Globus pallidus (tissue), 1 donor: ENCODE results near the gene VPS26B.
A peak's percentile ranks its signal among the peaks of the same experiment; 100 is the strongest.

Experiments used
- DNase-seq: peaks from one replicate; pipeline ENCODE4 v3.0.0-alpha.2; 2015; ENCODE audit warnings: low spot score

VPS26B gene

GRCh38 chr11:134257101-134257500 lies 32.6 kb downstream of the VPS26B start:
- DNase-seq, result no peak

DNA sequence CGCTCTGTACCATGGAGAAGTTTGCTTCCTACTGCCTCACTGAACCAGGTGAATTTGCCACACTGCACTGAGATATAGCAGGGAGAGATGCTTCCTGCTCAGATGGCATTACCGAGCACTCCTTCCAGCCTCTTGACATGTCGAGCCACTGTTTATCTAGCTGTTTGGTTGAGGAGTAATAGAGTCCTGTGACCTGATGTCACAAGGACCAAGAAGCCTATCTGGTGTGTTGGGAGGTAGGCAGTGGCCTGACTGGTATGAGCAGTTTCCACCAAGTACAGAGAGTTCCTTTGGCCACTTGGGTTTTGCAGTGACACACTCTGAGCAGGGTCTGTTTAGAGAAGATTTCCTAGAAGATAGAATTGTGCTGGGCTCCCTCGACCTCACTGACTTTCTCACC lies 34.1 kb downstream of the VPS26B start:
- DNase-seq, result no peak

- DNase-seq, result no peak
Observed at GRCh38 chr11:134260503-134260902, 36.0 kb downstream of the VPS26B start.

DNA sequence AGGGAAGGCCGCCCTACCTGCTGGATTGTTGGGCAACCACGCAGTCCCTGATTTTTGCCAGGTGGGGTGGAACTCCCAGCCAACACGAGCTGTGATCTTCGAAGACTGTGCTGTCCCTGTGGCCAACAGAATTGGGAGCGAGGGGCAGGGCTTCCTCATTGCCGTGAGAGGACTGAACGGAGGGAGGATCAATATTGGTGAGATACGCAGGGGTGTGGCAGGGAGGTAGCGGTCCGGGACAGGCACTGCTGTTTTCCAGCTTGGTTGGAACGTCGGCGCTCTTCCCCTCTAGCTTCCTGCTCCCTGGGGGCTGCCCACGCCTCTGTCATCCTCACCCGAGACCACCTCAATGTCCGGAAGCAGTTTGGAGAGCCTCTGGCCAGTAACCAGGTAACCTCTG lies 36.5 kb downstream of the VPS26B start:
- no peak for DNase-seq

DNA sequence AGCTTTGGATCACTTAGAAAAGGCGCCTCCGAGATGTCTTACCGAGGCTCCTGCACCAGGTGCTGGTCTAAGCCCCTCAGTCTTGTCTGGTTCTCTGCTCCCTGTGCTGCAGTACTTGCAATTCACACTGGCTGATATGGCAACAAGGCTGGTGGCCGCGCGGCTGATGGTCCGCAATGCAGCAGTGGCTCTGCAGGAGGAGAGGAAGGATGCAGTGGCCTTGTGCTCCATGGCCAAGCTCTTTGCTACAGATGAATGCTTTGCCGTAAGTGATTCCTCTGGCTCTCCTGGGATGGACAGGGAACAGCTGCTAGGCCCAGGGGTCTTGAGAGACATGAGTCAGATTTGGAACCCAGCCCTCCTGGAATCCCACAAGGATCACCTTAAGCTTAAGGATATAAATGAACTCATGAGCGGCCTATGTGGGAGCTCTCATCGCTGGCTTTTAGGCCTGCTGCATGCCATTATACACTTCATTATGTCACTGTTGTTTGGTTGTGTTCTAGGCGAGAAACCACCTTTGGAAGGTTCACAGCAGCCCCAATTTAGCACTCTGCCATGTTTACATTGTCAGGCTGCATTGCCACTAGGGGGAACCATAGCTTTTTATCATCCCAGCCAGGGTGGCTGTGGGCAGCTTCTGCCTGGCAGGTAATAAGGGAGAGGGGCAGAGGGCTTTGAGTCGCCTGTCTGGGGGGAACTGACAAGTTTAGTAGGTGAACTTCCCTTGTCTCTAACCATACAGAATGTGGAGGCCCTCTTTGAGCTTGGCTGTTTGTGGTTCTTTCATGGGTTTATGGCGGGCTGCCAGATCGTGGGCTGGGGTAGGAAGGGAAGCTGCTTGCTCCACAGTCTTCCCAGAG lies 37.4 kb downstream of the VPS26B start:
- no peak for DNase-seq

- no peak for DNase-seq
Observed at GRCh38 chr11:134264966-134265764, 40.7 kb downstream of the VPS26B start.

GRCh38 chr11:134266440-134266839 lies 42.0 kb downstream of the VPS26B start:
- DNase-seq, result no peak

DNA sequence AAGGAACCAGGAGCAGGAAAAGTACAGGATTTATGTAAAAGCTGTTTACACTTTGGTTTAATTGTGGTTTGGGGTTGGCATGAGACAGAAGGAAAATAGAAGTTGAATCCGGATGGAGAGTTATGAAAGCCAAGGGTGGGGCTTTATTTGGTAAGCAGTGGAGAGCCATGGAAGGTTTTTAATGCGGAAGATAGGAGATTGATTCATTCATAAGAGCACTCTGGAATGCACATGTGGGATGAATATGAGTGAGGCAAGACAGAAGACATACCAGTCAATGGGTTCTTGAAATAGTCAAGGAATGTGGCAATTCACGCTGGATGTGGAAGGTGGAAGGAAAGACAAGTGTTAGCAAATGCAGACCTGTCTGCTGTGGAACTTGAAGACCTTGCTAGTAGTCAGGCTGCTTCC lies 42.4 kb downstream of the VPS26B start:
- DNase-seq, result no peak

DNA sequence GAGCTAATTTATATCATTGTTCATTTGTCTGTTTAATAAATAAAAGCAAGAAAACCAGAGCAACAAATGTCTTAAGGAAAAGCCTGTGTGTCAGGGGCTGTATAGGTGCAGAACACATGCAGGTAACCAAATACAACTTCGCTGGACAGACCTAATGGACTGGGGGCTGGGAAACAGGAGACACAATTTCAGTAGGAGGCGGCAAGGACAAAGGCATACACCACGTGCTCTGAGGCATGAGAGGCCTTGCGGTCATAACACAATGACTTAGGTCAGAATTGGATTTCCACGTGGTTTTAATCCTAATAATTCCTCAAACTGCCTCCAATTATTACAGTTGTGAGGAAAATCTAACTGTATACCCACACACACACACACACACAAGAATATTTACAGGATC lies 43.0 kb downstream of the VPS26B start:
- DNase-seq, result no peak

DNA sequence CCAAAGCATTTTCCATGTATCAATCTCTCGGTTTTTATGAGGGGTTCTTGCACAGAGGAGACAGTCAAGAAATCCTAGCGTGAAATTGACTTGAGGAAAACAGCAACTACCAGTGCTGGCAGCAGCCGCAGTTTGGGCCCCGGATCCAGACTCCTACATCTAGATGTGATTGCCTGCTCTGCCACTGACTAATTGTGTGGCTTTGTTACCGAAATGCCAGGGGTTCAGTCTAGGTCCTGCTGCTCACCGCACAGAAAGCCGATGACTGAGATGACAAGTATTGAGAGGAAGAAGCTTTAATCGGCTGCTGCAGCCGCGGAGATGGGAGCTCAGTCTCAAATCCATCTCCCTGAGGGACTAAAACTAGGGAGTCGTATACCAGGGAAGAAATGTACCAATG lies 43.5 kb downstream of the VPS26B start:
- no peak for DNase-seq

- DNase-seq, result no peak
Observed at GRCh38 chr11:134270250-134270714, 45.8 kb downstream of the VPS26B start.

DNA sequence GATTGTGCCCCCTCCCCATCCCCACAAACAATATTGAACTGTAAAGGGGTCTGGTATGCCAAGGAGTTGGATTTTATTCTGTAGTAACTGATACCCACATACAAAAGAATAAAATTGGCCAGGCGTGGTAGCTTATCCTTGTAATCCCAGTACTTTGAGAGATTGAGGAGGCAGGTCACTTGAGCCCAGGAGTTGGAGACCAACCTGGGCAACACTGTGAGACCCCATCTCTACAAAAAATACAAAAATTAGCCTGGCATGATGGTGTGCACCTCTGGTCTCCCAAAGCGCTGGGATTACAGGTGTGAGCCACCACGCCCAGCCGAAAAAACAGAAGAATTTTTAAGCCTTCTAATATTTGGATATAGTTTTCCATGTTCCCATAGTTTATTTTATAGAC lies 47.5 kb downstream of the VPS26B start:
- no peak for DNase-seq

DNA sequence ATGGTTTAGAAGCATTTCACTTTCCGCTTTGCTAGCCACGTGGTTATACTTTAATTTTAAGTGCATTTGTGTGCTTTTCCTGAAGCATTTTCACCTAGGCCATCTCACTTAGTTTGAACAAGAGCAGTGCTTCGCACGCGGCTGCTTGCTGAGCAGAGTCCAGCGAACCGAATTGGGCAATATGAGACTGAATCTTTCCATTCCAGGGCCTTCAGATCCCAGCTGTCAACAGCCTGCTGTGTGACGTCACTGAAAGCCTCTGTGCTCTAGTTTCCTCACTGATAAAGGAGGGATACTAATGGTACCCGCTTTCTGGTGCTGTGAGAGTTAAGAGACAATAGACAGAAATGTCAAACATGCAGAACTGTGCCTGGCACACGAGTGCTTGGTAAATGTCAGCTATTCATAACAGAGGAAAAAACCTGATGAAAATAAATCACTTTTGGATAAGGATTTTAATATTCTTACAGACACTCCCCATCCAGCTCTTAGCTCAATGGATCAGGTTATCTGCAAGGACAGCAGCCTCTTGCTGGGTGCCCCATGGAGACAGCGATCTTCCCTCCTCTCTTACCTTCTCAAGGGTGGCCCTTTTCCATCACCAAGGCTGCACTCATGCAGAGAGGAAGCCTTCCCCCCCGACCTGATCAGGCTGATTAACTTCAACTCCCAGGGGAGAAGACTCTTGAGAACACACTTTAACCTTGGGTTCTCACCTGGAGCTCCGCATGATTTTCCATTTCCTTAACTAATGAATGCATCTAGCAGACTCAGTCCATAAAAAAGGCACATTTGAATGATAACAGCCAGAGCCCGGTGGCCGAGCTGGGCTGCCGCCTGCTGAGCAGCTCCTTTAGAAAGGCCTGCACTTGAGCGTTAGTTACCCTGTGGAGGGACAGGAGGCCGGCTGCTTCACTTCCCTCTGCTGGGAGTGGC lies 48.2 kb downstream of the VPS26B start:
- no peak for DNase-seq

GRCh38 chr11:134273317-134273712 lies 48.8 kb downstream of the VPS26B start:
- DNase-seq, result no peak

DNA sequence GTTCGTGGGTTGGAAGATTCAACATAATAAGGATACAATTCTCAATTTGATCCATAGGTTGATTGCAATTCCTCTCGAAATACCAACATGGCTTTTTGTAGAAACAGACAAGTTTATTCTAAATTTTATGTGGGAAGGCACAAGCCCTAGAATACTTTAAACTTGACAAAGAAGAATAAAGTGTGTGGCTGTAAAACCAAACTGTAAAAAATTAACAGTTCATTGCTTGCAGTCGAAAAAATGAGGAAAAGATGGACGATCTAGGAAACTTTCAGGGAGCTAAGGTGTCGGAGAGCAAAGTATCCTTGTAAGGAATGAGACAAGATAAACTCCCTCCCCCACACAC lies 50.7 kb downstream of the VPS26B start:
- no peak for DNase-seq

DNA sequence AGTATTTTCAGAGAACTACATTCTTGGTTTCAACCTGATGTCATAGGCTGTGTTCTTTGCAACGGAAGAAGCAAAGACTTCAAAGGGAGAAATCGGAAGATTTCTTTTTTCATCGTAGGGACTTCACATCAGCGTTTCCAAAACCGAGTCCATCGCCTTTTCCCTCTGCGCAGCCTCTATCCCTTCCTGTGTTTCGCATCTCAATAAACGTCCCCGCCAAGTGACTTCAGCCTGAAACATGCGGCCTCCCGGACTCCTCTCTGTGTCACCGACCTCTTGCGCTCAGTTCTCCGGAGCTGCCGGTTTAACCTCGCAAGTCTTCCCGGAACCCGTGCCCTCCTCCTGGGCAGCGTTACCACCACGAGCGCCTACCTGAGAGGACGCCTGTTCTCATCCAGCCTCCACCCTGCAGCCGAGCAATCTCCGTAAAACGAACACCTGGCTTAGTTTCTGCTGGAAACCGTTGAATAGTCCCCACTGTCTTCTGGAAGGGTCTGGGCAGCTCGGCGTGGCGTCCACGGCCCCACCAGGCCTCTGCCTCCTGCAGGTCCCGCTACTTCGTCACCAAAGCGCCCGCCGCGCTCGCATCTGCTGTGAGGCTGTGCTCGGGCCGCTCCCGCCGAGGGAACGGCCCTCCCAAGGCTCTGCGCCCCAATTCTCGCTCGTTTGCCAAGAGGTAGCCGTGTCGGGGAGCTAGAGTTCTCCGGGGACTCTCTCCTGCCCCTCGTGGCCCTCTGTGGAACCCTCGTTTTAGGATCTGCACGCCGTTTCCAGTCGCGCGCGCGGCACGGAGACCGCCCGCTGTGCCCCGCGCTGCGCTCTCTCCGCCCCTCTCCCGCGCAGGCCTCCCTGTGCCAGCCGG lies 51.3 kb downstream of the VPS26B start, which contains the start of gene GLB1L3:
Gene GLB1L3 (plus strand): TSS at position 846 of the 862 bp plus-strand sequence. CDS start 362 bp downstream, outside the sequence.
- DNase-seq, result peak; percentile 31

DNA sequence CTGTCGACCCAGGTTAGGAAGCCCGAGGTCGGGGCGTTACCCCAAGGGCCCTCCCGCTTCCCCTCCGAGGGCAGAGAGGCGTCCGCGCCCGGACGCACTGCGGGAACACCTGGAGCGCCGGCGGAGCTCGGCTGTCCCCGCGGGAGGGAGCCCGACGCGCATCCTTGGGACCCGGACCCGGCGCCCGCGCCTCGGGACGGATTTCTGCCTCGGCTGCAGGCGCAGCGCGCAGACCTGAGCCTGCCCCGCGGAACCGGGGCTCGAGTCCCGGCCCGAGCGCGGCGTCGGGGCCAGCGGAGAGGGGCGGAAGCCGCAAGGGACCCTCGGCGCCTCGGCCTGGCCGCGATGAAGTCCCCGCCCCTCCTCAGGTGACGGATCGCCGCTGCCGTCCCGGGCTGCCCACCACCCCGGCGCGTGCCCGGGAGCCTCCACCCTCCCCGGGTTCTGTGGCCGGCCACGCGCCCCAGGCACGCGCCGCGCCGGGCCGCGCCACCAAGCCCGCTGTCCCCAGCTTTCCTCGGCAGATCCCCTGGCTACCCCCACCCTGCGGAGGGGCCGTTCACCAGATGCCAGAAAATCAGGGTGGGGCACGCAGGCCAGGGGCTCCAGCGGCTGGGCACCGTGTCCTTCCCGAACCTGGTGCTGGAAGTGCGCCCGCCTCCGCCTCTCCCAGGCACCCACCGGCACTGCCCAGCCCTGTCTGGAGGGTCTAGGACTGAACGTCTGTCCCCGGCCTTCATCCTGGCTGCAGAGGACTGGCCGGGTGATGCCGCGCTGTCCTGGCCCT lies 52.1 kb downstream of the VPS26B start:
- DNase-seq, result no peak

- DNase-seq, result no peak
Observed at GRCh38 chr11:134277183-134278001, 52.9 kb downstream of the VPS26B start.

GRCh38 chr11:134278356-134278755 lies 53.9 kb downstream of the VPS26B start:
- DNase-seq, result no peak
